ENCODE measurements around the gene KLHL9. TPM values are rescaled to one million over a fixed set of nuclear protein-coding genes. Genes with fewer than 3 reads are reported as not detected.

The KLHL9 gene
- total RNA-seq, 1 donor from 2014 or later = 12.0 TPM

DNA sequence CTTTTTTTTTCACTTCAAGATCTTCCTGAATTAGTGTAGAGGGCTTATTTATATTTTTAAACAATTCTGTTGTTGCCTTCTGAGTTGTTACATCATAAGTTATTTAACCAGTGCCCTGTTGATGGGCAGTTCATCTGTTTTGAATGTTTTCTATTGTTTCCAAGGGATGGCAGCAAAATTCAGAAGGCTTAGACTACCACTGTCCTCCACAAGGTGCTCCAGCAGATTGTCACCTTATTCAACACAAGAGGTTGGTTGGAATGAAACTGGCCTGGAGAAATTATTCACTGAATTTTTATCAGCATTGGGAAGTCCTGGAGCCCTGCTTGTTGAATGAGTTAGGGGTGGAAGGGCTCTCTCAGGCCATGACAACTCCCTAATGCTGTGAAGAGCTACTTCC lies 1.3 kb upstream of the KLHL9 start:
- Histone ChIP-seq H3K36me3 (peaks cover 10% of the 10 kb centered on the region), H3K27me3 (ENCODE audit: low read depth) (no peaks in the 10 kb centered on the region), H3K27ac (replicated peaks) (no peak overlapping the region), H3K4me3 (no peak overlapping the region), H3K4me1 (peaks cover 43% of the 10 kb centered on the region), H3K9me3 (replicated peaks) (no peaks in the 10 kb centered on the region)
- DNase-seq = no peak
- TF ChIP-seq, protein P1, sequence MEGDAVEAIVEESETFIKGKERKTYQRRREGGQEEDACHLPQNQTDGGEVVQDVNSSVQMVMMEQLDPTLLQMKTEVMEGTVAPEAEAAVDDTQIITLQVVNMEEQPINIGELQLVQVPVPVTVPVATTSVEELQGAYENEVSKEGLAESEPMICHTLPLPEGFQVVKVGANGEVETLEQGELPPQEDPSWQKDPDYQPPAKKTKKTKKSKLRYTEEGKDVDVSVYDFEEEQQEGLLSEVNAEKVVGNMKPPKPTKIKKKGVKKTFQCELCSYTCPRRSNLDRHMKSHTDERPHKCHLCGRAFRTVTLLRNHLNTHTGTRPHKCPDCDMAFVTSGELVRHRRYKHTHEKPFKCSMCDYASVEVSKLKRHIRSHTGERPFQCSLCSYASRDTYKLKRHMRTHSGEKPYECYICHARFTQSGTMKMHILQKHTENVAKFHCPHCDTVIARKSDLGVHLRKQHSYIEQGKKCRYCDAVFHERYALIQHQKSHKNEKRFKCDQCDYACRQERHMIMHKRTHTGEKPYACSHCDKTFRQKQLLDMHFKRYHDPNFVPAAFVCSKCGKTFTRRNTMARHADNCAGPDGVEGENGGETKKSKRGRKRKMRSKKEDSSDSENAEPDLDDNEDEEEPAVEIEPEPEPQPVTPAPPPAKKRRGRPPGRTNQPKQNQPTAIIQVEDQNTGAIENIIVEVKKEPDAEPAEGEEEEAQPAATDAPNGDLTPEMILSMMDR (IDR thresholded peaks at IDR 0.05; ENCODE audit: borderline replicate concordance) = no peak
- intact Hi-C loops (cut with micrococcal nuclease) = no loop called here

DNA sequence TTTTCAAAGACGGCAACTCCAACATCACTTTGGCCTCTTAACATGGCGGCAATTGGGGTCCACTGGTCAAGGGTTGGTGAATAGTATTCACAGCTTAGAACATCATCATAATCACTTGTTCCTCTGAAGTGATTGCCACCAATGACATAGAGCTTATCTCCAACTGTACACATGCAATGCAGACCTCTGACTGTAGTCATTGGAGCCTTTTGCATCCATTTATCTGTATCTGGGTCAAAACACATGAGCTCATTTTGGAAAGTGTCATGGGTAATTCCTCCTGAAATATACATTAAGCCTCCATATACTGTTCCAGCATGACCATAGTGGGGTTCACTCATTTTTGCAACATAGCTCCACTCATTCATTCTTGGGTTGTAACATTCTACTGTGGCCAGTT lies 2.0 kb downstream of the KLHL9 start:
- no peaks in the 10 kb centered on the region for H3K9me3 ChIP-seq (replicated peaks)
- TF ChIP-seq, protein P1 (IDR thresholded peaks at IDR 0.05; ENCODE audit: borderline replicate concordance) = no peak
- no peak overlapping the region for H3K27ac ChIP-seq (replicated peaks)
- H3K27me3 ChIP-seq (ENCODE audit: low read depth) = no peaks in the 10 kb centered on the region
- no peak for DNase-seq
- intact Hi-C loops (cut with micrococcal nuclease) = no loop called here
- peaks cover 75% of the 10 kb centered on the region for H3K4me1 ChIP-seq
- H3K36me3 ChIP-seq = peaks cover 10% of the 10 kb centered on the region
- H3K4me3 ChIP-seq = peak overlapping the region; percentile 82

DNA sequence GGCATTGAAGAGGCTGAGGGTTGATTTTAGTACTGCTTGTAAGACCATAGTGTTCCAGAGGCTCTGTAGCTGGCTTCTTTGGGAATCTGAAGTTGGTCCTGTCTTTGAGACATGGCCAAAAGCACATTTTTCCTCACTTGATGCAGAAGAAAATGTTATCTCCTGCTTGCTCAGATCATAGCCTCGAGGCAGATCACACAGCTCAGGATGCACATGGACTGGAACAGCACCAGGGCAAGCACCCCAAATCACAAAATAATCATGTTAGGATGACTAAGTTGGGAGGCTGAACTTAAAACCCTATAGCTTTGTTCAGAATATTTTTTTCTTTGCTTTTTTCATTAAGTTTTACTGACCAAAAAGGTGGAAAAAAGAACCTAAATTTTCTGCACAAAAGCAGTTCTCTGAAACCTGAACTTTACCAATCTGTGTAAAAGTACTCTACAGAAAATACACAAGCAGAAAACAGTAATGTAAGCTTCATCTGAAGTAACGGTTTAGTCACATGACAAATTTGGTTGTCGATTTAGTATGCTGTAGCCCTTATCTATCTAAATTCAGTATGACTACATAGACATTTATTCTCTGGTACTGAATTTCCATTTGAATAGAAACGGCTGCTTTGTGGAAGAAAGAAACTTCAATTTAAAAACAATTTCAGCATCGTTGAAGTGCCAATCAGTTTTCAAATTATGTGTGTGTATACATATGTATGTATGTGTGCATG lies 3.4 kb downstream of the KLHL9 start:
- no peak for DNase-seq
- Histone ChIP-seq H3K9me3 (replicated peaks) (no peaks in the 10 kb centered on the region), H3K27ac (replicated peaks) (no peak overlapping the region), H3K4me1 (peaks cover 87% of the 10 kb centered on the region), H3K4me3 (peak overlapping the region; percentile 82), H3K36me3 (peaks cover 10% of the 10 kb centered on the region), H3K27me3 (ENCODE audit: low read depth) (no peaks in the 10 kb centered on the region)
- TF ChIP-seq, protein P1 (IDR thresholded peaks at IDR 0.05; ENCODE audit: borderline replicate concordance) = no peak
- intact Hi-C loops (cut with micrococcal nuclease) = no loop called here

DNA sequence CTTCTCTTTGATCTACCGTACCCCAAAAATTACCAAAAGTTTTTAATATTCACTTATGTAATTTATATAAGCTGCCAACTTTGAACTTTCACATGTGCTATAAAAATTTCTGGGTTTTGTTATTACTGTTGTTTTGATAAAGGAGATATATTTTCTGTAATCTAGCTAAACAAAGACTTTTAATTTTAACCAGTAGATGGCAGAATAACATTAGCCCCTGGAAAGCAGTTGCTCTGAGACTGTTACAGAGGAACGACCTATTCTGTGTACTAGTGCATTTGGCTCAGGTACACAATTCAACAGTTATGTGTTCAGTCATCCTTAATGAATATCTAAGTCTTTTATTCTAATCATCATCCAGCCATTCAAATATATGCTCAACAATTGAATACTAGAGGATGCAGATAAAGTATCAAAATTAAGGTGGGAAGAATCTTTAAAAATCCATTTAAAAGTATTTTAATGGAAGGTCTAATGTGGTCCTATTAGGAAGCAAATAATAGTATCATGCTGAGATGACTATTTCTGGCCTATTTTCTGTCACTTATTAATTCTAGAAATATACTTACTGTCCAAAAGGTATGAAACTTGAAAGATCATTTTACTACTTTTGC lies 8.6 kb downstream of the KLHL9 start:
- Histone ChIP-seq H3K9me3 (replicated peaks) (no peaks in the 10 kb centered on the region), H3K4me3 (no peak overlapping the region), H3K36me3 (peaks cover 22% of the 10 kb centered on the region), H3K27me3 (ENCODE audit: low read depth) (no peaks in the 10 kb centered on the region), H3K4me1 (peaks cover 54% of the 10 kb centered on the region), H3K27ac (replicated peaks) (no peak overlapping the region)
- intact Hi-C loops (cut with micrococcal nuclease) = loop anchor here (5.0 kb wide), 1 partner anchor 71 kb away; no protein-coding TSS in a partner anchor
- TF ChIP-seq, protein P1 (IDR thresholded peaks at IDR 0.05; ENCODE audit: borderline replicate concordance) = peak; percentile 81
- no peak for DNase-seq

DNA sequence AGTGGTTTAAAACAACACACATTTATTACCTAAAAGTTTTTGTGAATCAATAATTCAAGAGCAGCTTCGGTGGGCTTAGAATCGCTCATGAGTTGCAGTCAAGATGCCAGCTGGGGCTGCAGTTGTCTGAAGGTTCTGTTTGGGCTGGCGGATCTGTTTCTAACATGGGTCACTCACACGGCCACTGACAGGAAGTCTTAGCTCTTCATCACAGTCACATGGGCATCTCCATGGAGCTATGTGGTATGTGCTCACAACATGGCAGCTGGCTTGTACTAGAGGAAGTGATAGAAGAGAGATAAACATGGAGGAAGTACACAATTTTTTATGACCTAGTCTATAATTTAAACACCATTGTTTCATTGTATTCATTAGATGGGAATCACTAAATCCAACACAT lies 11.2 kb downstream of the KLHL9 start:
- Histone ChIP-seq H3K9me3 (replicated peaks) (no peaks in the 10 kb centered on the region), H3K4me3 (no peak overlapping the region), H3K27me3 (ENCODE audit: low read depth) (no peaks in the 10 kb centered on the region), H3K36me3 (peaks cover 25% of the 10 kb centered on the region), H3K4me1 (peaks cover 28% of the 10 kb centered on the region), H3K27ac (replicated peaks) (no peak overlapping the region)
- TF ChIP-seq, protein P1 (IDR thresholded peaks at IDR 0.05; ENCODE audit: borderline replicate concordance) = no peak
- intact Hi-C loops (cut with micrococcal nuclease) = no loop called here
- DNase-seq = no peak
